Progenitor cell of endocrine pancreas (in vitro differentiated cells): ENCODE data around the gene CDKN2AIP. TPM values are rescaled to one million over a fixed set of nuclear protein-coding genes. Genes with fewer than 3 reads are reported as not detected.

Experiments used
- DNase-seq: peaks from one replicate; pipeline ENCODE4 v3.0.0; 2021; ENCODE audit warnings: low spot score; ENCODE audit not compliant: unreplicated experiment
- H3K27ac Mint-ChIP-seq: 2 replicates; pipeline ENCODE4 v1.8.0; 2021; ENCODE audit warnings: mild to moderate bottlenecking, moderate library complexity, mixed read lengths
- H3K27me3 Mint-ChIP-seq: 2 replicates; pipeline ENCODE4 v1.8.0; 2021; ENCODE audit warnings: mixed read lengths
- H3K36me3 Mint-ChIP-seq: 2 replicates; pipeline ENCODE4 v1.8.0; 2022; ENCODE audit warnings: mixed read lengths; ENCODE audit not compliant: insufficient read depth
- H3K4me1 Mint-ChIP-seq: 2 replicates; pipeline ENCODE4 v1.8.0; 2021; ENCODE audit warnings: low read depth, mixed read lengths
- H3K4me3 Mint-ChIP-seq: 2 replicates; pipeline ENCODE4 v1.8.0; 2021; ENCODE audit warnings: low read depth, mild to moderate bottlenecking, moderate library complexity, mixed read lengths
- H3K9me3 Mint-ChIP-seq: 2 replicates; pipeline ENCODE4 v1.8.0; 2021; ENCODE audit warnings: low read depth, mixed read lengths
- CTCF ChIP-seq: fragments of 200-600 bp; sonication (generic); IDR thresholded peaks from one replicate; pipeline ENCODE4 v1.5.0; 2021; ENCODE audit warnings: antibody characterized with exemption, mild to moderate bottlenecking; ENCODE audit not compliant: unreplicated experiment
- total RNA-seq: library from RNA; stranded (reverse); gene quantifications from 2 replicates; pipeline ENCODE4 v1.2.1, GENCODE V29; 2021

Gene CDKN2AIP
- total RNA-seq, 1 donor from 2014 or later: 22.0 TPM

- Mint-ChIP-seq H3K9me3 (no peaks in the 10 kb centered on the region), H3K36me3 (peaks cover 1% of the 10 kb centered on the region), H3K4me1 (peaks cover 28% of the 10 kb centered on the region), H3K4me3 (peak overlapping the region; percentile 79), H3K27me3 (peaks cover 10% of the 10 kb centered on the region), H3K27ac (peak overlapping the region; percentile 98)
- TF ChIP-seq CTCF: no peak
- no peak for DNase-seq
These were observed 36.6 kb upstream of the CDKN2AIP start for GRCh38 chr4:183407635-183408464.

- Mint-ChIP-seq H3K9me3 (no peaks in the 10 kb centered on the region), H3K36me3 (no peaks in the 10 kb centered on the region), H3K27me3 (peaks cover 7% of the 10 kb centered on the region), H3K27ac (peak overlapping the region; percentile 90), H3K4me1 (peaks cover 28% of the 10 kb centered on the region), H3K4me3 (peak overlapping the region; percentile 79)
- no peak for TF ChIP-seq CTCF
- no peak for DNase-seq
These were observed 35.6 kb upstream of the CDKN2AIP start for GRCh38 chr4:183408796-183409195.

- peaks cover 28% of the 10 kb centered on the region for H3K4me1 Mint-ChIP-seq
- TF ChIP-seq CTCF: no peak
- DNase-seq: no peak
- no peaks in the 10 kb centered on the region for H3K36me3 Mint-ChIP-seq
- H3K27me3 Mint-ChIP-seq: peaks cover 6% of the 10 kb centered on the region
- H3K4me3 Mint-ChIP-seq: peak overlapping the region; percentile 79
- H3K9me3 Mint-ChIP-seq: no peaks in the 10 kb centered on the region
- H3K27ac Mint-ChIP-seq: peak overlapping the region; percentile 90
These were observed 35.0 kb upstream of the CDKN2AIP start for GRCh38 chr4:183409483-183409882.

- H3K9me3 Mint-ChIP-seq: no peaks in the 10 kb centered on the region
These were observed 34.5 kb upstream of the CDKN2AIP start for GRCh38 chr4:183409934-183410333.

More at GRCh38 chr4:183409934-183410333, 34.5 kb upstream of the CDKN2AIP start:
- Mint-ChIP-seq H3K4me3 (no peak overlapping the region), H3K27me3 (peaks cover 3% of the 10 kb centered on the region), H3K4me1 (peaks cover 28% of the 10 kb centered on the region), H3K36me3 (no peaks in the 10 kb centered on the region), H3K27ac (peak overlapping the region; percentile 90)
- no peak for TF ChIP-seq CTCF
- DNase-seq: no peak
